NCI-H2227 (cell line): ENCODE results near the gene PDE4B.

ENCODE experiments used
- DNase-seq: peaks from one replicate; lab custom pipeline; 2025; ENCODE audit not compliant: unreplicated experiment; lab: John Stamatoyannopoulos, UW

Gene PDE4B

DNA sequence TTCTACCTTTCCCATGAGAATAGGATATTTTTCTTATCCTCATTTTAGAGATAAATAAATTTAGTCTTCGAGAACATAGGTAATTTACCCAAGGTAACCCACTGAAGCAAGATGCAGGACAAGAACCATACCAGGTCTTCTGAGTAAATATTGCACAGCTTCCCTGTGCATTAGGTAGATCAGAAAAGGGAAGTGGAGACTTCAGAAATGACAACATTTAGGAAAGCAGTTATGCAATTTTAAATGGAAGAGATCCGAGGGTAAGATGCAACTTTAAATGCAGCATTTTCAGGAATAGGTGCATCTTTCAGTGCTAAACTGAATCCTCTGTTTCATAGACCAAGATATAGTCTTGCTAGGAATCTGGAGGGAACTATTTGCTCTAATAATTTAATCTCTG, 534.9 kb downstream of the PDE4B start:
- DNase-seq: no peak

DNA sequence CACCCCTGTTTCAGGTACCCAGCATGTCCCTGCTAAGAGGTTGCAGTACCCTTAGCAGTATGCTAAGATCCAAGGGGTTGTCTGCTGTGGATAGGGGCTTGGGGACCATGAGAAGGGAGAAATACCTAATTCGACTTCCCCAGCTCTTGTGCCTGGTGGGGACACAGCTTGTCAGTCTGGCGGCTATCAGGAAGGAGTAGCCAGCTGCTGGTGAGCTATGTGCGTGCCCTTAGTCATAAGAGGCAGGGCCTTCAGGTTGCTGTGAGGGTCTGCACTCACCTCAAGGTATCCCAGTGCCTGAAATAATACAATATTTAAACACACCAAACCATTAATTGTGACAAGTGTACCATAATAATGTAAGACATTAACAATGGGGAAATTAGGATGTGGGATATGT, 536.2 kb downstream of the PDE4B start:
- DNase-seq: no peak

DNA sequence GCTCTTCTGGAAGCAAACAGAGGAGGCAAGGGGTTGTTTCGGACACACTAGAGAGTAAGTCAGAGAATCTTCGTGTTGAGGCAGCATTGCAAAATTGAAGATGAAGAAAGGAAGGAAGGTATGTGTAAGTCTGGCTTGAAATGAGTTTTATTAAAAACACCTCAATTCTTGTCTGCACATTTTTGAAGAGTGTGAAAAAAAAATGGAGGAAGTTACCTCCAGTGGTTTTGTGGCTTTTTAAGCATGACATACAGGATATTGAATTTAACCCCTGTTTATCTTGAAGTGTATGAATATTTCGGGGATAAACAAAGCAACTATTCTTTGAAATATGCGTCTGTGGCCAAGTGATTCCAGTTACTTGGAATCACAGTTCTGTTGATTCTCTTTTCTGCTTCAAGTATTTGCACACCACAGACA, 538.0 kb downstream of the PDE4B start:
- no peak for DNase-seq

DNA sequence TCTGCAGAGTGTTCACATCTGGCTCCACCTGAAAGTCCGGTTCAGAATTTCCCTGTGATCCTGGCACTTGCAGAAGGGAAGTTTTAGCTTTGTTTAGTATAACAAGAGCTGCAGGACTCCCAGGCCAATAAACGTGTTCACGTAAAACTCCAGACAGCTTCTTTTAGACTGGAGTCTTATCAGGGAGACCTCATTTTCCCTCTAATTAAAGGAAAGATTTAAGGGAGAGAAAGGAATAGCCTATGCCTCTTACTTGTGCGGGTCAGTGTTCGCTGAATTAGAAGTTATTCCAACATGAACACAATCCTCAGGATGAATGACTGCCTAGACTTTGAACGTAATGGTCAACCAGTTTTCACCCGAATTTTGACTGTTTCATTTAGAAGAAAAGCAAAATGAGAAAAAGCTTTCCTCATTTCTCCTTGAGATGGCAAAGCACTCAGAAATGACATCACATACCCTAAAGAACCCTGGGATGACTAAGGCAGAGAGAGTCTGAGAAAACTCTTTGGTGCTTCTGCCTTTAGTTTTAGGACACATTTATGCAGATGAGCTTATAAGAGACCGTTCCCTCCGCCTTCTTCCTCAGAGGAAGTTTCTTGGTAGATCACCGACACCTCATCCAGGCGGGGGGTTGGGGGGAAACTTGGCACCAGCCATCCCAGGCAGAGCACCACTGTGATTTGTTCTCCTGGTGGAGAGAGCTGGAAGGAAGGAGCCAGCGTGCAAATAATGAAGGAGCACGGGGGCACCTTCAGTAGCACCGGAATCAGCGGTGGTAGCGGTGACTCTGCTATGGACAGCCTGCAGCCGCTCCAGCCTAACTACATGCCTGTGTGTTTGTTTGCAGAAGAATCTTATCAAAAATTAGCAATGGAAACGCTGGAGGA, 539.2 kb downstream of the PDE4B start:
- peak; percentile 75 for DNase-seq

DNA sequence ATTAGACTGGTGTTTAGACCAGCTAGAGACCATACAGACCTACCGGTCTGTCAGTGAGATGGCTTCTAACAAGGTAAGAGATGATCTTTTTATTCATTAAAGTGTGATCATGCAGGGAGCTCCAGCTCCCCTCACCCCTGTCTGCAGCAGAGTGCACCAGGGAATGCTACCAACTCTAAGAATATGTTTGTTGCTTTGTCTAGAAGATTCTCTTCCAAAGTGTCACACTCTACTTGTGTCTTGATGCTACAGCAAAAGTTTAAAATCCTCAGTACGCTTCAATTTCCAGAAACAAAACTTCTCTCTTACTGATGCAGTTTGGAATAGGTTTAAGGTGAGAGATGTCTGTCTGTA, 539.8 kb downstream of the PDE4B start:
- no peak for DNase-seq

DNA sequence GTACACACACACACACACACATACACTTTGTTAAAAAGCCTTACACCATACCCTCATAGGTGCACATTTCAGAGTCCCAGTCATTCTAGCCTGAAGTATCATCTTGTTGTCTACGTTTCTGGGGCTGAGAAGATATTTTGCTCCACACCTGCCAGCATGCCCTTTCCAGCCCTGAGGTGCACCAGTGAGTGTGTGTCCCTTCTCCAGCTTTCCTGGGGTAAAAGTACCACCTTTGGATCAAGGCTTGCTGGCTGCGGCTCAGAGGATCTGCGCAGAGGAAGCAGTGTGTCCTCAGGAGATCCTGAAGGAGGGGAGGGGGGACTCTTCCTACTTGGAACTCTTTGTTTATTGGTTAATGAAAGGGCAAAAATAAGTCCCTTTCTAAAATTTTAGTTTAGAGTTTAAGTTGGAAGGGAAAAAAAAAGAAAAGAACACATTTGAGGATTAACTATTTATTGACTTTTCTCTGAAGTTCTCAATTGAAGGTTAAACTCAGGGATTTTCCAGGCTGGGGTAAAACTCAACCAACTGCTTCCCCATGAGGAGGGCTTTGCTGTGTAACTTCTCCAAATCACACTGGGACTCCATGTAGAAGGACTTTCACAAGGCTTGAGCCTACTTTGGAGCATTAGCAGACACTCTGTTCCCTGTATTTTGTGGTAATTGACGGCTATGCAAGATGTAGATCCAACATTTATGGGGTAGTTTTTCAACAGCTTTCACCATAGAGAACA, 540.9 kb downstream of the PDE4B start:
- peak; percentile 22 for DNase-seq

DNA sequence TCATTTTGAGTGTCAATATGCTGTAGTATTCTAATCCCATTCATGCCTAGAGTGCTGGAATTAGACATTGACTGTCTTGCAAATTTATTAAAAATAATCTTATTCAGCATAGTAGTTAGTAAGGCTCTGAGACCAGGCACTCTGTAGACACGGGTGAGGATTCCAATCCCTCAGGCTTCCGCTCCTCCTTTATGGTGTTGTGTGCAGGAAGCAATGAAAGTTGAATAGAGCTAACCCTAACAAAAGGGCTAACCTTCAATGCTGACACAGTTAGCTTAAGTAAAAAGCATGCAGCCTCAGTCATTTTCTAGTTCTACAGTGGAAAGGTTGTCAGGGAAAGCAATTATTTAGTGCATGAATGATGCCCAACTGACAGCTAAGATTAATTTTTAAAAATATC, 541.6 kb downstream of the PDE4B start:
- no peak for DNase-seq

DNA sequence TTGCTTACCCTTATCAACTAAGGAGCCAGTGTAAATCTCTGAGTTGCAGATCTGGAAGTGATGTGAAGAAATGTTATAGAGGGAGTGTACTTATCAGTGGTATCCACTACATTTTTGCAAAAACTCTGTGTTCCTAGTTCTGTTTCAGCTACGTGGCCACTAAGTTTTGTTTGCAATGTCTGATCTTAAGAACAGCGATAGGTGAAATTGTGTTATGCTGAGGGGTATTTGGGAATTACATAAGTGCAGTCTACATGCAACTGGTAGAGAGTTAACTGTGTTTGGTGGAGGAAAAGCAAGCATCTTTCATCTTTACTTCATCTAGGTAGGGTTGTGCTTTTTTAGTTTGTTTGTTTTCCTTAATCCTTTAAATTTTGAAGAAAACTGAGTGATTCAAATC, 542.4 kb downstream of the PDE4B start:
- no peak for DNase-seq

DNA sequence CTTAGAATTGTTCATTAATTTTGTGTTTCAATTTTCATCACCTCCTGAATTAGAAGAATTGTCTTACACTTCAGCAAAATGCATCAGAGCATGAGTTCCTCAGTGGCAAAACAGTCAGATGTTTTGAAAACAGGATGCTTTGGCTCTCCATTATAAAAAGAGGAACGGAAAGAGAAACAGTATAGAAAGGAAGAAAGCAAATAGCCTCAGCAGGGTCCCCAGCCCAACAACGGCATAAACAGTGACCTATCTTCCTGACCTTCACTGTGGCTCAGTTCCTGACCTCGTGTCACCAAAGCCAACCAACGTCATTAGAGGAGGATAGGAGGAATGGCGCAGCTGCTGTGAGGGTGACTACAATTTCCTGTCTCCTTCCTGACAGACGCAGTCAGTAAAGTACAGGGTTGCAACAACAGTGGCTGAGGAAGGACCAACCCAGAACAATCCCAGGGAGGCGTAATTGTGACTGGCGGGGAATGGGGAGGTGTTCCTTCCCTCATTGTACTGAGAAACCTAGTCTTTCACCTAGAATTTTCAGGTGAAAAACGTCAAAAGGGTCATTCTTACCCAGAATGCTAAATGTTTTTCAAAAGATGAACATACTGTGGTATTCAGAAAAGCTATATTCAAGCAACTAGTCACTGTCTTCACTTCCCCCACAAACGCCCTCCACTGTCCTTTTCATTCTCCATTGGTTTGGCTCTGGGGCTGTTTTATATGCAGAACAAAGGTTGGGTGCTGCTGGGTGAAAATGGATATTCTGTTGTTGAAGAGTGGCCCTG, 543.4 kb downstream of the PDE4B start:
- DNase-seq: peak; percentile 79

DNA sequence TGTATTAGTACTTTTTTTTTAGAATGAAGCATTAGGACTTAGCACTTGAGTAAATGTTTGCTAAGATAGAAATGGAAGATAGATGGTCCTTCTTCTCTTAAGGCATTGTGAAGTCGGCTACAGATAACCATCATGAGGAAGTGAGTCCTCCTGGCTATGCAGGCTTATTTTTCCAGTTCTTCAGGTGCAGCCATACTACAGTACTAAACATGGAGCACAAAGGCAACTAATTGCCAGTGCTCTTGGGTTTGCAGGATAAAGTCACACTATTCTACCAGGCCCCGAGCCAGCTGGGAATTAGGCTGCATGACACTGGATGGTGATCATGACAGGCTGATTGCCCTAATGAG, 543.9 kb downstream of the PDE4B start:
- DNase-seq: no peak

DNA sequence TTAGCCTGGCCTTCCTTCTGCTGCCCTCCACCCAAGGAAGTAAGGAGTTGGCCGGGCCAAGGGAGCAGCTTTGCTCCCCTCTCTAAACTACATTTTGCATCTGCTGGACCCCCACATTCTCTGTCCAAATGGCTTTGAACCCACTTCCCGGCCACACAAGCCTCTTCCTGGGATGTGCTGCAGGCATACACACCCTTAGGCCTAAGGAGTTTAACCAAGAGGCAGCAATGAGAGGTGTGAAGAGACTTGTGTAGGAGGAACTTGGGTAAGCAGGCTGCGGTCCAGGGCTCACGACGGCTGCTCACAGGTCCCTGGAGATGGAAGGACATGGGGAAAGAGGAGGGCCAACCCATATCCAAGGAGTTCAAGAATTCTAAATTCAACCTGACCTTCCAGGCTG, 544.6 kb downstream of the PDE4B start:
- DNase-seq: no peak

DNA sequence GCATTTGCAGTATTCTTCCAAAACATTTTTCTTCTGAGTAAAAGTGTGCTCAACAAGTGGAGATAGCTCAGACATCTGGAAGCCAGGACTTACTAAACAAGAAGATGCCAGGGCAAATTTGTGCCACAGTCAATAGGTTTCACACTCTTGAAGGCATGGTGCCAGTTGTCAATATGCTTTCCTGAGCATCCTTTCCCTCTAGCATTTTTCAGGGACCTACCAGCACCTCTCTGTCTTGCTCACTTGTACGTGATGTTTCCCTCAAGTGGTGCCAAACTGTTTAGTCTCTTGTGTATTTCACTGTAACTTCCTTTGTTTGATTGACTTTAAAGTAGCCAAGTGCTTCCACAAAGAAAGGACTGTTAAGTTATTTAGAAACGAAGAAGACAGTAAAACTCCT, 547.2 kb downstream of the PDE4B start:
- DNase-seq: no peak

DNA sequence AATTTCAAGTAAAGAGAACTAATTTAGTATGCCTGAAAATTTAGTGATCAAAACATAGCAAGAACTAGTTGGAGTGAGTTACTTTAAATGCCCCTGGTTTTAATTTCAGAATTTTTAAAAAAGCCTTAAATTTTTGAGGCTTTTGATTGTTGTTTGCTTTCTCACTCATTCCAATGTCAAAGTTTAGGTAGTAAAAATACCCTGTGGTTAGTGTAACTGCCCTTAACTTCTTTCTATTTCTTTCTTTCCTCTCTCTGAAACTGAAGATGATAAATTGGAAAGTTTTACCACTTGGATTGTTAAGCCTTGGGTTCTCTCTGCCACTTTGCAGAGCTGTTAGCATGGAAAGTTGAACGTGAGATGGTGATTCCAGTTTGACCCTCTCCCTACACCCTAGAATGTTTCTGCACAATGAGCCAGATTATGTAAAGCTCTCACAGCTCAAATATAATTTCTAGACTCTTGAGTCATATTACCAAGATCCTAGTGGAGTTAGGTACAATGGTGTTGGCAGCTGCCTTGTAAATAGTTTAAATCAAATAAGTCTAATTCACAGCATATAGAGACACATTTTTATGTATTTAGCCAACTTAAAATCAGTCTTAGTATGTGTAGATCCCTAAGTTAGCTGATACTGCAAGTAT, 548.9 kb downstream of the PDE4B start:
- no peak for DNase-seq

DNA sequence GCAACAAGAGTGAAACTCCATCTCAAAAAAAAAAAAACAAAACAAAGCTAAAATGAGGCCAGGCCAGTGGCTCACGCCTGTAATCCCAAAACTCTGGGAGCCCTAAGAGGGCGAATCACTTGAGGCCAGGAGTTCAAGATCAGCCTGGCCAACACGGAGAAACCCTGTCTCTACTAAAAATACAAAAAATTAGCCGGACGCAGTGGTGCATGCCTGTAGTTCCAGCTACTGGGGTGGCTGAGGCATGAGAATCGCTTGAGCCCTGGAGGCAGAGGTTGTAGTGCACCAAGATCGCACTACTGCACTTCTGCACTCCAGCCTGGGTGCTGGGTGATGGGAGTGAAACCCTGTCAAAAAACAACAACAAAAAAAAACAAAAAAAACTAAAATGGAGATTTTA, 550.0 kb downstream of the PDE4B start:
- DNase-seq: no peak

DNA sequence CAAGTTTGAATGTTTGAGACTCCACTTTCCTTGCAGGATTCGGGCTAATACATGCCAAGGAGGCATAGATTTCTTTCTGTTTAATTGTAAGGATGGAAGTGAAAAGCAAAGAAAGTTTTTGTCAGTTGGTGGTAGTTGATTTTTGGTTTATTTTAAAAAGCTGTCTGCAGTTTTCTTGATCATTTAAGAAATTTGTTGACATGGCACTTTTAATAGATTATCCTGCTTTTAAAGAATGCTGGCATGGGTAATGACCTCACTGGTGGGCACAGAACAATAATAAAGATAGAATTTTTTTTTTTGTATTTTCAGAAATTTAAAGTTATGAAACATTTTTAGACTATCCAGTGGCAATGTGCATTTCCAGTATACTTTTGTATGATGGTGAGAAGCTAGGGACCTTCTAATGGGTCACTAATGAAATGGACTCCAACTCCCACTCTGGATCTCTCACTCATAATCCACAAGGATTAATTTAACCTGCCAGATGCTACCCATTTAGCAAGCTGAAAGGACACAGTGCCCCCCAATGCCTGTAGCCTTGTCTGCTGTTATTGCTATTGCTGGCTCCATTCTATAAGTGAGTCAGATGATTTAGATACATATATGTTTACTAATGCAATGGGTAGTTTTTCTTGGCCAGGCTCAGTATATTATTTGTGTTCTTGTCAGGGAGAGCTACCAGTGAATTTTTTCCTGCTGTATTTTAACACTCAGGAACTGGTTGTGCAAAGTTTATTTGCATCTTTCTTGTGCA, 551.1 kb downstream of the PDE4B start:
- DNase-seq: no peak

DNA sequence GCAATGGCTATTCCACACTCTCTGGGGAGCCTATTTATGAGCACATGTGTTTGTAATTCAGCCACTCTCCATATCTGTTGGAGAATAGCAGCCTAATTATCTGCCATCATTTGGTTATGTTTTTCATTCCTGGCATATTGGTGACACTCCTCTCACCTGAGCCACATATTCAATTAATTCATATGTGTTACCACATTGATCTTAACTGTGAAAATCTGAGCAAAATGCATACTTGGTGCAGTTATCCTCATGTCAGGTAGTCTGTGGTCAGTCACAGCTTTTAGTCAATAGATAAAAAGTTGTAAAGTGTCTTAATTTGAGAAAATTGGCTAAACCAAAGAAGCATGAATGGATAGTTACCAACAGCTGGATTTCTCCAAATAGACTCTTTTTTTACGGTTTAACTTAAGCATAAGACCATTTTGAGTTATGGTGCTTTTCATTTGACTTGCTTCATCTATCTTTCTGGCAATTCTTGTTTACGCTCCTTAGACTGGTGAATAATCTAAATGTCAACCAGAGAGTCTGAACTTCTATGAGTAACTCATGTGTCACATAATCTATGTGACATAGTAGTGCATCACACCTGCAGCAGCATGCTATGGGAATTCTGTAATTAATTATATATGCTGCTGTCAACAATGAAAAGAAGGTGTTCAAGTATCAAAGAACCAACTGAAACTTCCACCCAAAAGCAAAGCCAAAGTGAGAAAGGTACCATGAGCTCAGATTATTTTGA, 553.5 kb downstream of the PDE4B start:
- DNase-seq: no peak

DNA sequence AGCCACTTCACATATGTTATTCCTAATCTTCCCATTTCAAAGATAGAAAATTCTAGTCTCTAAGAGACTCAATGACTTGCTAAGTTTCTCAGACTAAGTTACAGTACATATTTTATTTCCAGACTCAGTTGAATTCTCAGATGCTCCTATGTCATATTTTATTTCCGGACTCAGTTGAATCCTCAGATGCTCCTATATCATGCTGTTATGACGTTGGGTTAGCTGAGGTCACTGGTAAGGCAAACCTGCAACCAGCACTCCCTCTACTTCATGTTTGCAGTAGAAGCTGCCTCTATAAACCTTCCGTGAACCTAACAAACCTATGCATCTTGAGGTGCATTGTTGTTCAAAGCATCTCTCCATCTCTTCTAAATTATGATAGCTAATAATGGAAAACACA, 554.2 kb downstream of the PDE4B start:
- no peak for DNase-seq

DNA sequence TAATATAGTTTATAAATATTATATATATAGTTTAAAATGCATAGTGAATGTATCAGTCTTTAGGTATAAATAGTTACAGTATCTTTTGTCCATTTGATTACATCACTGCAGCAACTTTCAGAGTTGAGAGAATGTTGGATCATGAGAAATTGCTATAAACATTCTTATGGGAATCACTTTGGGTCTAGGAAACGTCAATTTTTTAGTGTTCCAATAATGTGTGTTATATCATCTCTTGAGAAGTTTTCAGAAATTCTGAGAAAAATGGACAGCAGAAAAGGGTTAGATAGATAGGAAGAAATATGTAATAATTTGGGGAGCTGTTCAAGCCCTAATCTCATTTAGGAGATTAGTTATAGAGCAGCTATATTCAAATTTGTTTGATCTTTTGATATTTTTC, 556.1 kb downstream of the PDE4B start:
- DNase-seq: no peak

DNA sequence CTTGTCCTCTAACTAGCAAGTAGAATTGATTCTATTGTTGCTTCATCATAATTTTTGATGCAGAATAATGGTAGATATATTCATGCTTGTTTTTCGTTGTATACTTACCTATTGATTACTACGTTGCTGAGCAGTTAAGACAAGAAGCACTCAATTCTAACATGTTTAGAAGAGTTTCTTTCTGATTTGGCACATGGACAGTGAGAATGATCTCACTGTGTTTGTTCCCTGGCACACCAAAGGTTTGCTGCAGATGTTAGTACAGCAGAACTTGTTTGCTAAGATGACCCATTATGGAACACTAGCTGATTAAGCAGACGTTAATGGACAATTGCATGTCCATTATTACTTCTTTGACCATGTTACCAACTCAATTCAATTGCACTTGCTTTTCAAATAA, 556.5 kb downstream of the PDE4B start:
- no peak for DNase-seq

DNA sequence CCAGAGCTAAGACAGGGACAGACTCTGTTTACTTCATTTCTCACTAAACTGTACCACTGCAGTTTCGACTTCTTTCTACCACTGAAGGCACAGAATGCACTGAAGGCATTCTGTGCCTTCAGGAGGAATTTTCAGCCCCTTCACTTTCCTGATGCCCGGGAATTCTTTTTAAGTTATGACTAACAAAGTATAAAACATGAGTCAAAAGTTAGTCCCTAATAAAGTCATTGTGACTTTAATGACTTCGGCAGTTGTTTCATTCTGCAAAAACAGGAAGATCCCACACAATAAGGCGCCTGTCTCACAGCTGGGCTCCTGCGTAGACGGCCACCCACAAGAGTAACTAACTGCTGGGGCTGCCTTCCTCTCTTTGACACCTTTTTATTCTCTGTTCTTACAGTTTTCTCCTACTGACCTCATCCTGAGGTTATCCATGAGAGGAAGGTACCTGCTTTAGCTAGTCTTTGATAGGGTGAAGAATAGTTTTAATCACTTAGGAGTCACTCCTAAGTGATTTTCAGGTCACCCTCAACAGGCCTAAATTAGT, 557.4 kb downstream of the PDE4B start:
- DNase-seq: no peak
